HG02759 (cell line): ENCODE data around the gene ZBTB20.

Source experiments
- ATAC-seq: cut with Tn5 transposase; IDR thresholded peaks from one replicate; pipeline ENCODE4 v1.9.1; 2021; ENCODE audit warnings: mild to moderate bottlenecking, moderate library complexity; ENCODE audit not compliant: unreplicated experiment

Gene ZBTB20

DNA sequence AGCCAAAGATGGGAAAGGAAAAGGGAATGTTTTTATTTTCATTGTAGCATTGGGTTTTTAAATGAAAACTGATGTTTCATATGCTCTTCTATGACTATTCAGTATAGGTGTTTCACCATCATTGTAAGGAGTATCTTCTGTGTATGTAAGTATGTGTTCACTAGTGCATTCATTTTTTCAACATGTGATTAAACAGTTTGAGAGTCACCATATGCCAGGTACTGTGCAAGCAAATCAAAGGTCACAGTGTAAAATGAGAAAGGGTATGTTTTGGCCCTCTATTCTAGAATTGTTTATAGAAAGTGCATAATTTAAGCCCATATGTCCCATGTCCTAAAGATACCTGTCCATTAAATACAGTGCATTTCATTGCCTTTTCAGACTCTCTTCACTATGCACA, 207.2 kb downstream of the ZBTB20 start:
- ATAC-seq: no peak

- ATAC-seq: no peak
These were observed 213.7 kb downstream of the ZBTB20 start for GRCh38 chr3:114933407-114933806.

GRCh38 chr3:114929971-114930732, 216.9 kb downstream of the ZBTB20 start:
- no peak for ATAC-seq

DNA sequence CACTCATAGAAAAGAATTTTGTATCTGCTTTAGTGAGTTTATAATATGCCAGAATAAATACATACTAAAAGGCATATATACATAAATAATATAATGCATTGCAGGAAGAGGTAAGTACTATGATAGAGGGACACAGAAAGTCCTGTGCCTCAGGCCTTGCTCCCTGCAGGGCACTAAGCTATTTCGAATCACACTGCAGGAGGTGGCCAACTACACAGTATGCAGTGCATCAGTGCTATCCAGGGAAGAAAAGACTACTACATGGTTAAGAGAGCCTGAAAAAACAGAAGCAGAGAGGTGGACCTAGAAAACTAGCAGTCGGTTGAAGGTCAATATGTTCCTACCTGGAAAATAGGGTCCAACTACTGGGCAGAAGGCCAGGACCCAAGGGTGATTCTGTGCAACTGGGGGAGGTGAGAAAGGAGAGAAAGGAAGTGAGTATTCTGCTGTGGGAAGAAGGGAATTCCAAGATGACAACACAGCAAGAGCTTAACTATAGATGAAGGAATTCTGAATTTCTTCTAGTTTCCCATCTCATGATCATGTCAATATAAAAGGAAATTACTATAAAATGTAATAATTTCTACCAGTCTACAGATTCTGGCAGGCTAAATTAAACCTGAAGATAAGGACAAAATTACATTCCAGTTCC, 218.0 kb downstream of the ZBTB20 start:
- ATAC-seq: no peak

- ATAC-seq: no peak
These were observed 242.5 kb downstream of the ZBTB20 start for GRCh38 chr3:114904633-114905032.

DNA sequence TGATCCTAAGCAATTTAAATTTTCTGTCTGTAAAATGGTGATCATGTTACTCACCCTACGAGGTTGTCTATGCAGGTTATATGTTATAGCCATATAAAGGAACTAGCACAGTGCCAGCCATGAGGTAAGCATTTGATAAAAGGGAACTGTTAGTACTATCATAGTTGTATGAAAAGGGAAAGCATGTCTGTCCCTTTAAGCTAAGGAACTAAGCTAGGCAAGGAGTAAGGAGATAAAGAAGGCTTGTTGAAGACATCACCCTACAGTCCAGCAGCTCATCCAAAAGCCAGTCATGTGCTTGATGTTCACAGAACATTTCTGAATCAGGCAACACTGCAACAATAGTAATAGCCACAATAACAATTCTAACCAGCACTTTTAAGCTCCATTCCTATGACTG, 243.9 kb downstream of the ZBTB20 start:
- peak; percentile 25 for ATAC-seq

DNA sequence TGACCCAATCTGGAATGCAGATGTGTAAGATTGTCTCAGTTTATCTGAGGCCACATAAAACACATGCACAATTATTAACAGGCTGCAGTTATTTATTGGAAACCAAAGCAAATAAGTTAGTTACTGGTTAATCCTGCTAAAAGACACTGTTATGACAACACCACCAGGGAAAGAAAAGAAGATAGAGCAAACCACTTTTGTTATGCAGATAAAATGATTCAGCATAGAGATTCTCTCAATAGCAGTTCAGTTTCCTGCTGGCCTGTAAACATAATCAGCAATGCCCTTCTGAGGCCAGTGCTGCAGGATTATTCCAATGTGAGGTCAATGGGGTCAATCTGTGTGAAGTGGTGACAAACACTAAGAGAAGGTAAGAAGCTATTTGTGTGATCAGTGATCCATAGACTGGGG, 244.4 kb downstream of the ZBTB20 start:
- ATAC-seq: peak; percentile 34

DNA sequence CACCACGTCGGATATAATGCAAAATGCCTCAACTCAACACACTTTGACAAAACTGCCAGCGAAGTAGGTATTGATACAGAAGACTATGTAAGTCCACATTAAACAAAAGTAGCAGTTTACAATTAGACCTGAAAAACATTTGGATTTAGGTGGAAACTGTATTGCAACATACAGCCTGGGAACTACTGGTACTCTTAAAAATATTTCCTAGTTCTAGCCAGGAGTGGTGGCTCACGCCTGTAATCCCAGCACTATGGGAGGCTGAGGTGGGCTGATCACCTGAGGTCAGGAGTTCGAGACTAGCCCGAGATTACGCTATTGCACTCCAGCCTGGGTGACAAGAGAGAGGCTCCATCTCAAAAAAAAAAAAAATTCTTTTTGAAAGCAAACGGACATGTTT, 246.2 kb downstream of the ZBTB20 start:
- no peak for ATAC-seq

DNA sequence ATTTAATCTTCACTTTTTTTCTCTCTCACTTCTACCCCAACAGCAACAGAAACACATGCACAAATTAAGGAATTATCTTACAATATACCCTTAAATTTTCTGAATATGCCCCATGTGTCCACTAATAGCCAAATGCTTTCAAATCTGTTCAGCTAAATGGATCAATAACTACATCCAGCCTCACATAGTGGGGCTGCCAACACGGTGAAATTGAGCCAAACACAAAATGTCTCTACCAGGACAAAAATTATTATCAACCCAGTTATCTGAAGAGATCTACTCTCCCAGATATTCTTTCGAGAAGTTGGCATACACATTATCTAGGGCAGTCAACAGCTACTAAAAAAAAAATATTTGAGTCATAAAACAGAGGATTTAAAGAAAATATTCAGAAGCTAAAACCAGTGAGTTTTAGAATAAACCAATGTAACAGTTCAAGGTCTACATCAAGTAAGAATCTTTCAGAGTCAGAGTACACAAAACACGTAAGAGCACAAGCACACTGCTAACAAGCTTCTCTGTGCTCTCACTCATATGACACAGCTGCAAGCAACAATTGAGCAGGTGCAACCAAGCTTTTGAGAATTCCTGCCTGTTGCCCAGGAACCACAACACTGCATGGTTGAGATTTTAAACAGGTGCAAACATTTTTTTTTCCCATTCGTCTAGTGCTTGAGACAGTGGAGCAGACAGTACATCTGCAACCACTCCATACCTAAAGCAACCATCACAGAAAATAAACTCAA, 247.7 kb downstream of the ZBTB20 start:
- peak; percentile 32 for ATAC-seq

DNA sequence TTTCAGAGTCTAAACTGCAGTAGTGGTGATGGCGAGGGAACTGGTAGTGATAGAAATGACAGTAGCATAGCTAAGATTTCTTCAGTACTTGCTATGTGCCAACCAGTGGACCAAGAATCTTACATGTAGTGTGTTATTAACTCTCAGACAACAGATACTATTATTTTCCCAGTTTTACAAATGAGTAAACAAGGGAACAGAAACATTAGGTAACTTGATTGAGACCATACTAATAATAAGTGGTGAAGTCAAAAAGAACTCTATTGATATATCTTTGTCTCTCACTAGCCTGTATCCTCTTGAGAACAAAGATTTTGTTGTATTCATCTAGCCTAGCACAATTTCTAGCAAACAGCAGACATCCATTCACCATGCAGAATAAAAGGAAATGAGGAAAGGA, 250.1 kb downstream of the ZBTB20 start:
- no peak for ATAC-seq

GRCh38 chr3:114893361-114893760, 253.7 kb downstream of the ZBTB20 start:
- no peak for ATAC-seq

DNA sequence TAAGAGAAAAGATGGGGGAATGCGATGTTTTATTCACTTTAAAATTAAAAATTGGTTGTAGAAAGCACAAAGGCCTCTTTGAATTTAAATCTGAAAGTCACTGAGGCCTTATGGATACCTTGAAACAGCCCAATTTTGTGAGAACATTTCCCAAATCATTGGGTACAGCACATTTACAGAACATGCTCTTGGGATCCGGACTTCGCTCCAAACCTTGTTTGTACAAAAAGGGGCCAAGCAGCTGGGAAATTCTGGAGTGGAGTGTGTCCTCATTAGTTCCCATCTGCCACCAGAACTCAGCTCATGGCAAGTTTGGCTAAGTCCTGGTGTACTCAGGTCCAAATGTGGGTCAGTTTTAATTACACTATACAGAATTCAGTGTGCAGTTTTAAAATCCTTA, 254.2 kb downstream of the ZBTB20 start:
- ATAC-seq: no peak

DNA sequence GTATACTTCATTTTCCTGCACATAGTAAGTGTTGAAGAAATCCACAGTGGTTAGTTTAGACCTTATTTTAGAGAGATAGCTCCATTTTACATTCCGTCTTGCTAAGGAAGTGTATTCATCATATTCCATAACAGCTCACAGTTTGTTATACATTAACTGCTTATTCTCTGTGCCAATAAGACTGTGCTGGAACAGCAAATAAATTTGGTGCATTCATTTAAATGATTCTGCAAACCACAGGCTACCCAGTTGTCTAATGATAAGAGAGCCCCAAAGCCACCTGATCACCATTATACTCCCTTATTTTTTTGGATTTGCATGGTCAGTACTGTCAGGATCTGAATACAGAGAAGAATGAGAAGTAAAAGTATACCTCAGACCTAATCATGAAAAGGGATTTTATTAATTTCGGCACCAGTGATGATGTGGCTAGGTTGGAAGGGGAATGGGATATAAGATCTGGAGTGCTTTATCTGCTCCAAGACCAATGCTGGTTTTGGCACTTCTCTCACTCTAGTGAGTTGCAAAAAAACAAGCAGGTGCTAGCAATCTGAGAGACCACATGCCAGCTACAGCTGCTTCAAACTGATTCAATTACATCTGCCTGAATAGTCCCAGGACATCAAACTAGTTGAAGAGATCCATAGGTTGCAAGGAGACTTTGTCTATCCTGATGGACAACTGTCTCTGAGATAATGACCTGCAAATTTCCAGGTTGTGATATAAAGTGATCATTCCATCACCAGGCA, 254.8 kb downstream of the ZBTB20 start:
- ATAC-seq: no peak

GRCh38 chr3:114887806-114888205, 259.3 kb downstream of the ZBTB20 start:
- no peak for ATAC-seq

GRCh38 chr3:114886905-114887304, 260.2 kb downstream of the ZBTB20 start:
- ATAC-seq: no peak

DNA sequence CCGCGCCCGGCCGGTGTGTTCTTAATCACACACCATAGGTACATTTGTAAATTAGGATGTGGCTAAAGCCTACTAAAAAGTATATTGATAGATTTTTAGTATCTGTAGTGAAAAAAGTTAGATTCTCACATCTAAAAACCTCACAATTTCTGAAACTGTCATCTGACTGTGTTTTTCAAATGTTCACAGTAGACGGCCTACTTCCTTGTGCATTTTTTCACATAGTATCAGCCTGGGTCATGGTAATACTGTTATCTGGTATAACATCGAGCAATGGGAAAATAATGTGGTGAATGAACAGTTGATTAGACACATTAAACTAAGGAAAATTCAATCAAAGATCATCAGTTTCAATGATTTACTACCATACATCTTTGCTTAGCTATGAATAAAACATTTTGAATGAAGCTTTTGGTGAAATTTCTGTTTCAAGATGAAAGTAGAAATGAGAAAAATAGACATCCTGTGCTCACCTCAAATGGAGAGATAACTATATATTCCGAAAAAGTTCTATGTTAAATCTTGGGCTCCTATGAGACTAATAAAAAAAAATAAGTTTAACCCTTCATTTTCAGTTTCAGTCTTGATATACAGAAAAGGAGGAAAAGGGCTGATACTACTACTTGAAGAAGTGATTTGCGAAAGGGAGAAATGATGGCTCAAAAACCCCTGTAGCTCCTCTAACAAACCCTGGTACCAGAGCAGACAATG, 262.7 kb downstream of the ZBTB20 start:
- ATAC-seq: no peak

- ATAC-seq: no peak
These were observed 267.0 kb downstream of the ZBTB20 start for GRCh38 chr3:114880078-114880477.

GRCh38 chr3:114879059-114880031, 267.7 kb downstream of the ZBTB20 start:
- peak; percentile 90 for ATAC-seq

DNA sequence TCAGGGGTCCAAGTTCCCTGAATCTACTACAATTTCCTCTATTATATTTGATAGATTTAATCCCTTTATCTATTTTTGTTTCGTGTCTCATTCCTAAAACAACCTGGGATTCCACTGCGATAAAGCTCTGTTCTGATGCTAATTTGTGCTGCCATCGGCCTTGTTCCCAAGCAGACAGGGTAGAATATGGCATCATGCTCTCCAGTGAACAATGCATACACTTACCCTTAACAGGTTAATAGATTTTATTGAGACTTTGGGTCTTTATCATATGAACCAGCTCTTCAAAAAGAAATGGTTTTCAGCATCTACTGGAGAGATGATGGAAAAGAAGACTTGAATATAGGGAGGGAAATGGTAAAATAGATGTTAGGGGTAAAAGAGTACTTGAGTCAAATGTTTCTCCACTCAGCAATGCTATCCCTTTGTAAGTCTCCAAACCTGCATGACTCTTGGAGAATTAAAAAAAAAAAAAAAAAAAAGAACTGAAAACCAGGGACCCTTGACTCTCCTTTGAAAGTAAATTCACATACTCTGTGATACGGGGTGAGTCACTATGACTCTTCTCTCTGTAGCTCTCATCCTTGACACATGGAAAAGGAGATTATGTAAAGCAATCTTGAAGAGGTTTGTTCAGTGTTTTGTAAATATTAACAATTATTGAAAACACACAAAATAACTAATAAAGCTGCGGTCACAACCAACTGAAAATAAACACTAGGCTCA, 268.8 kb downstream of the ZBTB20 start:
- no peak for ATAC-seq
